HepG2 (cell line): ENCODE data around the gene CALD1. TPM values are rescaled to one million over a fixed set of nuclear protein-coding genes. Genes with fewer than 3 reads are reported as not detected.

Experiments
- ATF1 ChIP-seq: IDR thresholded peaks from 2 replicates; pipeline ENCODE4 v1.6.1; 2016; ENCODE audit warnings: mild to moderate bottlenecking, control low read depth
- HMG20B ChIP-seq: conservative IDR thresholded peaks from 2 replicates; pipeline ENCODE4 v1.6.1; 2016; ENCODE audit warnings: missing genetic modification reagents, missing compliant biosample characterization
- KAT2B ChIP-seq: fragments of 150-350 bp; IDR thresholded peaks from 2 replicates; pipeline ENCODE4 v1.6.1; 2014; ENCODE audit warnings: low read depth, low read length, borderline replicate concordance
- NAIF1 ChIP-seq: sonication (generic); formaldehyde crosslinking; IDR thresholded peaks from 2 replicates; pipeline ENCODE4 v1.5.0; 2020; ENCODE audit warnings: mild to moderate bottlenecking, missing genetic modification reagents, borderline replicate concordance
- SUZ12 ChIP-seq: fragments of 150-350 bp; IDR thresholded peaks from 2 replicates; pipeline ENCODE4 v1.6.1; 2014; ENCODE audit warnings: low read depth, low read length
- TBX2 ChIP-seq: sonication (generic); formaldehyde crosslinking; IDR thresholded peaks from 2 replicates; pipeline ENCODE4 v1.5.0; 2020; ENCODE audit warnings: missing genetic modification reagents, mild to moderate bottlenecking, borderline replicate concordance
- ZNF484 ChIP-seq: sonication (generic); formaldehyde crosslinking; IDR thresholded peaks from 2 replicates; pipeline ENCODE4 v1.5.1; 2020; ENCODE audit warnings: mild to moderate bottlenecking, low read depth, missing genetic modification reagents, borderline replicate concordance
- ZNF644 ChIP-seq: IDR thresholded peaks from 2 replicates; pipeline ENCODE4 v1.6.1; 2016; ENCODE audit warnings: low read depth
- ZNF672 ChIP-seq: sonication (generic); formaldehyde crosslinking; IDR thresholded peaks from 2 replicates; pipeline ENCODE4 v1.8.1; 2022; ENCODE audit warnings: missing genetic modification reagents
- ZNF790 ChIP-seq: sonication (generic); formaldehyde crosslinking; IDR thresholded peaks from 2 replicates; pipeline ENCODE4 v1.8.0; 2022; ENCODE audit warnings: missing genetic modification reagents, mild to moderate bottlenecking, borderline replicate concordance
- polyA plus RNA-seq, 8 experiments: library from polyadenylated mRNA; depleted of rRNA in 3 of 8; stranded (reverse) in 7 of 8; unstranded in 1 of 8; fragments of >200 nt; fragmentation: Illumina TruSeq in 4 of 8; extraction: Trizol in 4 of 8; gene quantifications; 2 replicates each; pipeline versions ENCODE4 v1.2.1 to v1.2.3, GENCODE V29; 2011 to 2016; ENCODE audit warnings: low read depth in 4 of 8, missing spikeins in 1 of 8, mixed read lengths in 1 of 8; ENCODE audit not compliant: insufficient read depth in 1 of 8
- total RNA-seq, 5 experiments: library from RNA; depleted of rRNA; stranded (reverse); fragments of >200 nt; fragmentation: Illumina TruSeq; extraction: Trizol; gene quantifications; 2 replicates each; pipeline ENCODE4 v1.2.3, GENCODE V29; 2016; ENCODE audit warnings: low read depth in 1 of 5
- TF ChIP-seq, protein P1 (sequence below): sonication (generic); formaldehyde crosslinking; IDR thresholded peaks from 2 replicates; pipeline ENCODE4 v1.5.0; 2020; ENCODE audit warnings: missing genetic modification reagents
- TF ChIP-seq, protein P2 (sequence below): sonication (generic); formaldehyde crosslinking; IDR thresholded peaks from 2 replicates; pipeline ENCODE4 v1.5.1; 2020; ENCODE audit warnings: missing genetic modification reagents, mild to moderate bottlenecking, borderline replicate concordance
- TF ChIP-seq, protein P3 (sequence below): sonication (generic); formaldehyde crosslinking; IDR thresholded peaks from 2 replicates; pipeline ENCODE4 v1.5.0; 2020; ENCODE audit warnings: mild to moderate bottlenecking, missing genetic modification reagents
- TF ChIP-seq, protein P4 (sequence below): sonication (generic); formaldehyde crosslinking; IDR thresholded peaks from 2 replicates; pipeline ENCODE4 v1.4.0; 2020; ENCODE audit warnings: low read depth, mild to moderate bottlenecking, missing genetic modification reagents
- TF ChIP-seq, protein P5 (sequence below): sonication (generic); formaldehyde crosslinking; IDR thresholded peaks from 2 replicates; pipeline ENCODE4 v1.5.0; 2020; ENCODE audit warnings: mild to moderate bottlenecking, missing genetic modification reagents, moderate library complexity
- TF ChIP-seq, protein P6 (sequence below): sonication (generic); formaldehyde crosslinking; IDR thresholded peaks from 2 replicates; pipeline ENCODE4 v1.8.0; 2022; ENCODE audit warnings: missing genetic modification reagents, mild to moderate bottlenecking, inconsistent platforms, borderline replicate concordance

The CALD1 gene
- total and polyA plus RNA-seq, 2 of the 13 experiments (the other 11 are each of a cell fraction or from before 2014, with no cell fraction given), result 53.0 to 112 TPM

DNA sequence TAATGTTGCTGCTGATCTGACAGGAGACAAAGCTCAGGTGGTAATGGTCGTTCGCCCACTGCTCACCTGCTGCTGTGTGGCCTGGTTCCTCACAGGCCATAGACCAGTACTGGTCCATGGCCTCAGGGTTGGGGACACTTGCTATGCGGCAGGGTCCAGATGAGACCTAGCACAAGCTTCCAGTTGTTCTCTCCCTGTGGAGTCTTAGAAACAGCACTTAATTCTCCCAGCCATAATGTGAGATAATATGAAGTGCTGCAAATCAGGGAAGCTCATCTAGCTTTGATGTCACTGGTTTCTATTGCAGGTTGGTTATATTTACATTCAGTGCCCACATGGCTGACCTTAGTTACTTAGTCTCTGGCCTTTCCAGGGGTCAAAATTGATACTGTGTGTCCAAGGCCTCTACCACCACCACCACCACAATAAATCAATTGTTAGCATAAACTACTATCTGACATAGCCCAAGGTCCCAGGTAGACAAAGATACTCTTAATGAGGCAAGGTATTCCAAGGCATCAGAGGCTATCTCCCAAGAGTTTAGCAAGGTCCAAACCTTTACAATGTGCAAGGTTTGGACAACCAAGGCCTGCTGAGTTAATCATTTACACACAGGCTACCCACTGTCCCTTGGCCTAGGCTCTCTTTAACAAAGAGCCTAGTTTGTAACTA lies 217.9 kb downstream of the CALD1 start (continued):
- TF ChIP-seq ZNF484 (CRISPR knock-in tag) (no peak), NAIF1 (CRISPR knock-in tag) (no peak), ZNF672 (CRISPR knock-in tag) (no peak), ATF1 (no peak), KAT2B (no peak), ZNF644 (peak; percentile 10; the same call in 1 of the 2 replicates), SUZ12 (no peak), HMG20B (CRISPR knock-in tag) (peak; percentile 94), TBX2 (CRISPR knock-in tag) (peak; percentile 98), ZNF790 (no peak)
- TF ChIP-seq, protein P1, sequence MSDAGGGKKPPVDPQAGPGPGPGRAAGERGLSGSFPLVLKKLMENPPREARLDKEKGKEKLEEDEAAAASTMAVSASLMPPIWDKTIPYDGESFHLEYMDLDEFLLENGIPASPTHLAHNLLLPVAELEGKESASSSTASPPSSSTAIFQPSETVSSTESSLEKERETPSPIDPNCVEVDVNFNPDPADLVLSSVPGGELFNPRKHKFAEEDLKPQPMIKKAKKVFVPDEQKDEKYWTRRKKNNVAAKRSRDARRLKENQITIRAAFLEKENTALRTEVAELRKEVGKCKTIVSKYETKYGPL (CRISPR knock-in tag), result no peak
- TF ChIP-seq, protein P2, sequence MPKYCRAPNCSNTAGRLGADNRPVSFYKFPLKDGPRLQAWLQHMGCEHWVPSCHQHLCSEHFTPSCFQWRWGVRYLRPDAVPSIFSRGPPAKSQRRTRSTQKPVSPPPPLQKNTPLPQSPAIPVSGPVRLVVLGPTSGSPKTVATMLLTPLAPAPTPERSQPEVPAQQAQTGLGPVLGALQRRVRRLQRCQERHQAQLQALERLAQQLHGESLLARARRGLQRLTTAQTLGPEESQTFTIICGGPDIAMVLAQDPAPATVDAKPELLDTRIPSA, result no peak
- TF ChIP-seq, protein P3, sequence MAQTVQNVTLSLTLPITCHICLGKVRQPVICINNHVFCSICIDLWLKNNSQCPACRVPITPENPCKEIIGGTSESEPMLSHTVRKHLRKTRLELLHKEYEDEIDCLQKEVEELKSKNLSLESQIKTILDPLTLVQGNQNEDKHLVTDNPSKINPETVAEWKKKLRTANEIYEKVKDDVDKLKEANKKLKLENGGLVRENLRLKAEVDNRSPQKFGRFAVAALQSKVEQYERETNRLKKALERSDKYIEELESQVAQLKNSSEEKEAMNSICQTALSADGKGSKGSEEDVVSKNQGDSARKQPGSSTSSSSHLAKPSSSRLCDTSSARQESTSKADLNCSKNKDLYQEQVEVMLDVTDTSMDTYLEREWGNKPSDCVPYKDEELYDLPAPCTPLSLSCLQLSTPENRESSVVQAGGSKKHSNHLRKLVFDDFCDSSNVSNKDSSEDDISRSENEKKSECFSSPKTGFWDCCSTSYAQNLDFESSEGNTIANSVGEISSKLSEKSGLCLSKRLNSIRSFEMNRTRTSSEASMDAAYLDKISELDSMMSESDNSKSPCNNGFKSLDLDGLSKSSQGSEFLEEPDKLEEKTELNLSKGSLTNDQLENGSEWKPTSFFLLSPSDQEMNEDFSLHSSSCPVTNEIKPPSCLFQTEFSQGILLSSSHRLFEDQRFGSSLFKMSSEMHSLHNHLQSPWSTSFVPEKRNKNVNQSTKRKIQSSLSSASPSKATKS (CRISPR knock-in tag), result 0 out of 2 replicates have a peak, but pooled peaks have one; percentile 45
- TF ChIP-seq, protein P4, sequence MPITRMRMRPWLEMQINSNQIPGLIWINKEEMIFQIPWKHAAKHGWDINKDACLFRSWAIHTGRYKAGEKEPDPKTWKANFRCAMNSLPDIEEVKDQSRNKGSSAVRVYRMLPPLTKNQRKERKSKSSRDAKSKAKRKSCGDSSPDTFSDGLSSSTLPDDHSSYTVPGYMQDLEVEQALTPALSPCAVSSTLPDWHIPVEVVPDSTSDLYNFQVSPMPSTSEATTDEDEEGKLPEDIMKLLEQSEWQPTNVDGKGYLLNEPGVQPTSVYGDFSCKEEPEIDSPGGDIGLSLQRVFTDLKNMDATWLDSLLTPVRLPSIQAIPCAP, result no peak
- TF ChIP-seq, protein P5, sequence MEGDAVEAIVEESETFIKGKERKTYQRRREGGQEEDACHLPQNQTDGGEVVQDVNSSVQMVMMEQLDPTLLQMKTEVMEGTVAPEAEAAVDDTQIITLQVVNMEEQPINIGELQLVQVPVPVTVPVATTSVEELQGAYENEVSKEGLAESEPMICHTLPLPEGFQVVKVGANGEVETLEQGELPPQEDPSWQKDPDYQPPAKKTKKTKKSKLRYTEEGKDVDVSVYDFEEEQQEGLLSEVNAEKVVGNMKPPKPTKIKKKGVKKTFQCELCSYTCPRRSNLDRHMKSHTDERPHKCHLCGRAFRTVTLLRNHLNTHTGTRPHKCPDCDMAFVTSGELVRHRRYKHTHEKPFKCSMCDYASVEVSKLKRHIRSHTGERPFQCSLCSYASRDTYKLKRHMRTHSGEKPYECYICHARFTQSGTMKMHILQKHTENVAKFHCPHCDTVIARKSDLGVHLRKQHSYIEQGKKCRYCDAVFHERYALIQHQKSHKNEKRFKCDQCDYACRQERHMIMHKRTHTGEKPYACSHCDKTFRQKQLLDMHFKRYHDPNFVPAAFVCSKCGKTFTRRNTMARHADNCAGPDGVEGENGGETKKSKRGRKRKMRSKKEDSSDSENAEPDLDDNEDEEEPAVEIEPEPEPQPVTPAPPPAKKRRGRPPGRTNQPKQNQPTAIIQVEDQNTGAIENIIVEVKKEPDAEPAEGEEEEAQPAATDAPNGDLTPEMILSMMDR, result no peak
- TF ChIP-seq, protein P6, sequence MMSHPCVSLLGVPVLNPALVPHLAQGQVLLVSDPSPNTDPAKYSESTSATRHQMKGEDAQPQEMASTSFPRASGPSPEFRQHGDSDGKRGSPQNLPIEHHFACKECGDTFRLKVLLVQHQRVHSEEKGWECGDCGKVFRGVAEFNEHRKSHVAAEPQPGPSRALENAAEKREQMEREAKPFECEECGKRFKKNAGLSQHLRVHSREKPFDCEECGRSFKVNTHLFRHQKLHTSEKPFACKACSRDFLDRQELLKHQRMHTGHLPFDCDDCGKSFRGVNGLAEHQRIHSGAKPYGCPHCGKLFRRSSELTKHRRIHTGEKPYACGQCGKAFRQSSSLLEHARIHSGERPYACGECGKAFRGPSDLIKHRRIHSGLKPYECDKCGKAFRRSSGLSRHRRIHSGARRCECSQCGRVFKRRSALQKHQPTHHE (CRISPR knock-in tag), result no peak
